Stomach (tissue), 9 donors: ENCODE results near the gene FICD. TPM values are rescaled to one million over a fixed set of nuclear protein-coding genes. Genes with fewer than 3 reads are reported as not detected.

Experiments used
- DNase-seq, 2 donors: peaks; one replicate each; pipeline versions ENCODE4 v3.0.0 to v3.0.0-alpha.2; 2013 to 2019
- H3K27ac ChIP-seq, 5 donors: fragments of 200-600 bp in 4 of 5; sonication (generic) in 4 of 5; one replicate each; pipeline ENCODE4 v1.5.1; 2013 to 2019; ENCODE audit warnings: mild to moderate bottlenecking in 1 of 5, moderate library complexity in 1 of 5
- H3K27me3 ChIP-seq, 3 donors: fragments of 200-600 bp; sonication (generic); one replicate each; pipeline ENCODE4 v1.5.1; 2017 to 2019; ENCODE audit warnings: mixed run types in 1 of 3
- H3K36me3 ChIP-seq, 4 donors: fragments of 200-600 bp; sonication (generic); 1 replicate in 3 of 4; 2 replicates in 1 of 4; pipeline ENCODE4 v1.5.1; 2016 to 2019
- H3K4me1 ChIP-seq, 4 donors: fragments of 200-600 bp; sonication (generic); one replicate each; pipeline ENCODE4 v1.5.1; 2016 to 2019
- H3K4me3 ChIP-seq, 4 donors: fragments of 200-600 bp; sonication (generic) in 3 of 4; one replicate each; pipeline ENCODE4 v1.5.1; 2016 to 2019; ENCODE audit warnings: mild to moderate bottlenecking in 1 of 4
- H3K9me3 ChIP-seq, 4 donors: fragments of 200-600 bp; sonication (generic); one replicate each; pipeline ENCODE4 v1.5.1; 2016 to 2019
- EP300 ChIP-seq: sonication (generic); formaldehyde crosslinking; IDR thresholded peaks from one replicate; pipeline ENCODE4 v1.6.1; 2017; ENCODE audit warnings: antibody characterized with exemption
- POLR2A ChIP-seq, 4 donors: fragments of 450-650 bp; IDR thresholded peaks; one replicate each; pipeline ENCODE4 v1.6.1; 2016; ENCODE audit warnings: antibody characterized with exemption in 4 of 4, control low read depth in 2 of 4, mild to moderate bottlenecking in 1 of 4, moderate library complexity in 1 of 4
- POLR2AphosphoS5 ChIP-seq, 3 donors: sonication (generic); formaldehyde crosslinking; IDR thresholded peaks; one replicate each; pipeline ENCODE4 v1.6.1; 2016; ENCODE audit warnings: antibody characterized with exemption in 3 of 3
- WGBS, 5 donors: extraction: QIAGEN DNeasy Blood & Tissue Kit in 3 of 5; methylation state at CpG; one replicate each; pipeline versions ENCODE4 v1.1.5 to v1.1.7; 2013 to 2018; 5-methylcytosine and 5-hydroxymethylcytosine counted together
- intact Hi-C: fragments of 100-400 bp; cut with DNase I; formaldehyde crosslinking; loops from one replicate; pipeline ENCODE4 v1.15.1; 2023; ENCODE audit warnings: low total_unique reads
- polyA plus RNA-seq, 3 donors: library from polyadenylated mRNA; stranded (reverse); fragments of 200-250 nt; gene quantifications; one replicate each; pipeline ENCODE4 v1.2.3, GENCODE V29; 2013
- total RNA-seq, 5 donors: library from RNA; depleted of rRNA; stranded (reverse); fragments of >200 nt; gene quantifications; one replicate each; pipeline versions ENCODE4 v1.1.0 to v1.2.3, GENCODE V29; 2014 to 2016
- TF ChIP-seq, protein P1 (sequence below), 7 experiments: fragments of 450-650 bp in 4 of 7; fragments of 200-600 bp in 3 of 7; sonication (generic) in 3 of 7; IDR thresholded peaks; one replicate each; pipeline ENCODE4 v1.5.1; 2016 to 2019; ENCODE audit warnings: antibody characterized with exemption in 7 of 7, control low read depth in 2 of 7, mild to moderate bottlenecking in 1 of 7
- donor health status: healthy with polysubstance abuse.
- donor health status: Bipolar disorder and iron deficiency.
- donor health status: healthy.

FICD gene
- total and polyA plus RNA-seq, 8 donors: 1.2 to 26.3 (median 5.0) TPM

DNA sequence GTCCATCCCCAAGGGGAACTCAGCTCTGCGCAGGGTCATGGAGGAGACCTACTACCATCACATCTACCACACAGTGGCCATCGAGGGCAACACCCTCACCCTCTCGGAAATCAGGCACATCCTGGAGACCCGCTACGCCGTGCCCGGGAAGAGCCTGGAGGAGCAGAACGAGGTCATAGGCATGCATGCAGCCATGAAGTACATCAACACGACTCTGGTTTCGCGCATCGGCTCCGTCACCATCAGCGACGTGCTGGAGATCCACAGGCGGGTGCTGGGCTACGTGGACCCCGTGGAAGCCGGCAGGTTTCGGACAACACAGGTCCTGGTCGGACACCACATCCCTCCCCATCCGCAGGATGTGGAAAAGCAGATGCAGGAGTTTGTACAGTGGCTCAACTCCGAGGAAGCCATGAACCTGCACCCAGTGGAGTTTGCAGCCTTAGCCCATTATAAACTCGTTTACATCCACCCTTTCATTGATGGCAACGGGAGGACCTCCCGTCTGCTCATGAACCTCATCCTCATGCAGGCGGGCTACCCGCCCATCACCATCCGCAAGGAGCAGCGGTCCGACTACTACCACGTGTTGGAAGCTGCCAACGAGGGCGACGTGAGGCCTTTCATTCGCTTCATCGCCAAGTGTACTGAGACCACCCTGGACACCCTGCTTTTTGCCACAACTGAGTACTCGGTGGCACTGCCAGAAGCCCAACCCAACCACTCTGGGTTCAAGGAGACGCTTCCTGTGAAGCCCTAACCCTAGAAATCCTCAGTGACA is 3.8 kb downstream of the FICD start:
- H3K9me3 ChIP-seq: no peaks in the 10 kb centered on the region
- DNase-seq: peak in 1 of 2 donors; percentile 5
- TF ChIP-seq POLR2A (IDR thresholded peaks at IDR 0.05) (no peak), EP300 (no peak), POLR2AphosphoS5 (IDR thresholded peaks at IDR 0.05) (no peak)
- TF ChIP-seq, protein P1, sequence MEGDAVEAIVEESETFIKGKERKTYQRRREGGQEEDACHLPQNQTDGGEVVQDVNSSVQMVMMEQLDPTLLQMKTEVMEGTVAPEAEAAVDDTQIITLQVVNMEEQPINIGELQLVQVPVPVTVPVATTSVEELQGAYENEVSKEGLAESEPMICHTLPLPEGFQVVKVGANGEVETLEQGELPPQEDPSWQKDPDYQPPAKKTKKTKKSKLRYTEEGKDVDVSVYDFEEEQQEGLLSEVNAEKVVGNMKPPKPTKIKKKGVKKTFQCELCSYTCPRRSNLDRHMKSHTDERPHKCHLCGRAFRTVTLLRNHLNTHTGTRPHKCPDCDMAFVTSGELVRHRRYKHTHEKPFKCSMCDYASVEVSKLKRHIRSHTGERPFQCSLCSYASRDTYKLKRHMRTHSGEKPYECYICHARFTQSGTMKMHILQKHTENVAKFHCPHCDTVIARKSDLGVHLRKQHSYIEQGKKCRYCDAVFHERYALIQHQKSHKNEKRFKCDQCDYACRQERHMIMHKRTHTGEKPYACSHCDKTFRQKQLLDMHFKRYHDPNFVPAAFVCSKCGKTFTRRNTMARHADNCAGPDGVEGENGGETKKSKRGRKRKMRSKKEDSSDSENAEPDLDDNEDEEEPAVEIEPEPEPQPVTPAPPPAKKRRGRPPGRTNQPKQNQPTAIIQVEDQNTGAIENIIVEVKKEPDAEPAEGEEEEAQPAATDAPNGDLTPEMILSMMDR (IDR thresholded peaks at IDR 0.05): no peak
- intact Hi-C loops: no loop called here
- WGBS, 5 donors: 91 to 95% (median 94%) methylated on average over 35 to 39 of the region's 39 CpGs
- H3K4me3 ChIP-seq: no peak overlapping the region
- H3K36me3 ChIP-seq: peaks cover 46 to 73% (median 71%) of the 10 kb centered on the region in 4 donors
- H3K27ac ChIP-seq: no peak overlapping the region
- no peaks in the 10 kb centered on the region for H3K27me3 ChIP-seq
- H3K4me1 ChIP-seq: peaks cover 11 to 28% (median 21%) of the 10 kb centered on the region in 4 donors

DNA sequence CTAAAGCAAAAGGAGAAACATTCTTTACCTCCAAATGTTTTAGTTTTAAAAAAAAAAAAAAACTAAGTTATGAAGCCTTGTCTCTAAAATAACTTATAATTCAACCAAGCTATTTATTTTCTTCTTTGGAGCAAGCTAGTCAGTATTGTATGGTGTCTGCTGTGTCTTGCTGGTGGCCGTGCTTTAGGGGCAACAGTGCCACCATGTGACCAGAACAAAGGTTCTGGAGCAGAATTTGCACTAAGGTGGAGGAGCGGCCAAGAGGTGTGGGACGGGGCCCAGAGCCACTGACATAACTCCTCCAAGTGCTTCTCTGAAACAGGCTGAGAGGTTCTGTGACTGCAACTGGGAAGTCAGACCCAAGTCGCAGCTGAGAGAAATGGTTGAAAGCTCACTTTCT is 4.5 kb downstream of the FICD start:
- Histone ChIP-seq H3K27me3 (no peaks in the 10 kb centered on the region), H3K4me3 (no peak overlapping the region), H3K9me3 (no peaks in the 10 kb centered on the region), H3K36me3 (peaks cover 53 to 80% (median 77%) of the 10 kb centered on the region in 4 donors), H3K27ac (no peak overlapping the region), H3K4me1 (peaks cover 11 to 26% (median 18%) of the 10 kb centered on the region in 4 donors)
- TF ChIP-seq POLR2A (IDR thresholded peaks at IDR 0.05) (no peak), POLR2AphosphoS5 (IDR thresholded peaks at IDR 0.05) (no peak), EP300 (no peak)
- TF ChIP-seq, protein P1 (IDR thresholded peaks at IDR 0.05): no peak
- WGBS, 5 donors: 62 to 71% (median 68%) methylated on average over 4 of the region's 4 CpGs
- peak in 1 of 2 donors; percentile 18 for DNase-seq
- intact Hi-C loops: no loop called here

- Histone ChIP-seq H3K4me1 (peaks cover 0 to 6% (median 0%) of the 10 kb centered on the region in 4 donors), H3K36me3 (peaks cover 85 to 100% (median 100%) of the 10 kb centered on the region in 4 donors)
- 81 to 86% (median 83%) methylated on average over 12 to 14 of the region's 14 CpGs for WGBS, 5 donors
These were observed 8.3 kb downstream of the FICD start for GRCh38 chr12:108523365-108523764.

GRCh38 chr12:108525681-108526080 is 10.6 kb downstream of the FICD start:
- peaks cover 0 to 6% (median 0%) of the 10 kb centered on the region in 4 donors for H3K4me1 ChIP-seq
- H3K27me3 ChIP-seq: no peaks in the 10 kb centered on the region
- no peak overlapping the region for H3K4me3 ChIP-seq
- intact Hi-C loops: no loop called here
- peaks cover 90 to 100% (median 100%) of the 10 kb centered on the region in 4 donors for H3K36me3 ChIP-seq
- no peak overlapping the region for H3K27ac ChIP-seq
- H3K9me3 ChIP-seq: no peaks in the 10 kb centered on the region
- 81 to 89% (median 86%) methylated on average over 5 of the region's 5 CpGs for WGBS, 5 donors
- TF ChIP-seq POLR2AphosphoS5 (IDR thresholded peaks at IDR 0.05) (no peak), EP300 (no peak), POLR2A (IDR thresholded peaks at IDR 0.05) (no peak)
- TF ChIP-seq, protein P1 (IDR thresholded peaks at IDR 0.05): no peak
- DNase-seq: no peak

More at GRCh38 chr12:108523365-108523764, 8.3 kb downstream of the FICD start:
- intact Hi-C loops: no loop called here
- no peak for DNase-seq
- no peaks in the 10 kb centered on the region for H3K27me3 ChIP-seq
- H3K9me3 ChIP-seq: no peaks in the 10 kb centered on the region
- TF ChIP-seq EP300 (no peak), POLR2AphosphoS5 (IDR thresholded peaks at IDR 0.05) (no peak), POLR2A (IDR thresholded peaks at IDR 0.05) (no peak)
- TF ChIP-seq, protein P1 (IDR thresholded peaks at IDR 0.05): no peak
- H3K27ac ChIP-seq: peak overlapping the region in 1 of 5 donors; percentile 2
- no peak overlapping the region for H3K4me3 ChIP-seq
